ENCODE data around the gene NOL9. TPM values are rescaled to one million over a fixed set of nuclear protein-coding genes. Genes with fewer than 3 reads are reported as not detected.
A peak's percentile ranks its signal among the peaks of the same experiment; 100 is the strongest.

The NOL9 gene
- total RNA-seq, 2 donors from 2014 or later, result 15.3 to 38.9 TPM

DNA sequence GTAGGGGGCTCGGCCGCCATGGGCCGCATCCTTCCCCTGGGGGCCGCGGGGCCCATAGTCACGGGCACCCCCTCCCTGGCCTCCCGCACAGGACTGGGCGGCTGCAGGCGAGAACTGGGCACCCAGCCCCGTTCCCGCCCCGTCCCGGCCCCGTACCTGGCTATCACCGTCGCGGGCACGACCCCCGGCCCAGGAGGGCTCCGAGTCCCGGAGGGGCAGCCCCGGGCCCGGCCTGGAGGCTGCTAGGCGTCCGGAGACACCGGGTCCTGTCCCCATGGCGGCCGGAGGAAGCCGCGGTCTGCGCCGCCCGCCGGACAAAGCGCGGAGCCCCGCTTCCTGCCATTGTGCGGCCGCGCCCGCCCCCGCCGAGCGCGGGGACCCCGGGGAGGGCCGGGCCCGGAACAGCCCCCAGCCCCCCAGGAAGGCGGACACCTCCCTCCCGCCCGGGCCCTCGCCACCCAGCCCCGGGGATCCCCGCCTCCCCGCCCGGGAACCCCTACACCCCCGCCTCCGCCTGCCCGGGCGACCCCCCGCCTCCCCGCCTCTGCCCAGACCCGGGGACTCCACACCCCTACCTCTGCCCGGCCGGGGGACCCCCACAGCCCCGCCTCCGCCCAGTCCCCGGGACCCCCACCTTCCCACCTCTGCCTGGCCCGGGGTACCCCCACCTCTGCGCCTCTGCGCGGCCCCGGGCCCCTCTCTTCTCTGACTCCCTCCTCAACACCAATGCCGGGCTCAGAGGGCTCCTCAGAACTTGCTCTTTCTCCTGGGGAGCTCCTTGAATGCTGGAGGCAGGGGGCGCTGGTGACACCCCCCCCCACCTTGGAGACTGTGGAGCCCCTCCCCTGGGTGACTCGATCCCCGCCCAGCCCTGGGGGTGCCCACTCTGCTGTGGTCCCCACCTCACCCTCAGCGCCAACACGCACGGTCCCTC is 68.9 kb downstream of the NOL9 start:
- Histone ChIP-seq H3K27ac (no peak overlapping the region), H3K36me3 (no peaks in the 10 kb centered on the region), H3K27me3 (replicated peaks; ENCODE audit: insufficient read depth) (no peaks in the 10 kb centered on the region), H3K4me1 (ENCODE audit: control insufficient read depth in 1 of 2, low read depth in 2 of 2) (peaks cover 12 to 23% of the 10 kb centered on the region in 2 donors), H3K9me3 (no peaks in the 10 kb centered on the region), H3K4me3 (peak overlapping the region; percentile 53)
- no peak for TF ChIP-seq CTCF (IDR thresholded peaks at IDR 0.05)
- DNase-seq (ENCODE audit: low spot score) (no peak), ATAC-seq (ENCODE audit: insufficient number of reproducible peaks, low FRiP score, low read depth) (no peak)

DNA sequence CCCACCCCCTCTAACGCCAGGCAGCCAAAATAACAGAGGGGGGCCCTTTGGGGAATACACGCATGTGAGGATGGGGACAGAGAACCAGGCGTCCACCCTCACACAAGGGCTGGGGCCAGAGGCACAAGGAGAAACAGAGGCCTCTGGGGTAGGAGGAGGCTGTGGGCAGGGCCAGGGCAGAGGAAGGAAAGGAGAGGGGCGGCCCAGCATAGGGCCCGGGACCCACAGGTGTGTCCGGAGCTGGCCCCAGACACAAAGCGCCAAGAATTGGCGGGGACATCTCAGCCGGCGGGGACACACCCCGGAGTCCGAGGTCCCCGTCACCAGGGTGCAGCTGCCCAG is 69.5 kb downstream of the NOL9 start:
- no peaks in the 10 kb centered on the region for H3K9me3 ChIP-seq
- ATAC-seq (ENCODE audit: insufficient number of reproducible peaks, low FRiP score, low read depth) (no peak), DNase-seq (ENCODE audit: low spot score) (no peak)
- peaks cover 9 to 17% of the 10 kb centered on the region in 2 donors for H3K4me1 ChIP-seq (ENCODE audit: control insufficient read depth in 1 of 2, low read depth in 2 of 2)
- peak overlapping the region; percentile 53 for H3K4me3 ChIP-seq
- H3K27ac ChIP-seq, result no peak overlapping the region
- no peaks in the 10 kb centered on the region for H3K27me3 ChIP-seq (replicated peaks; ENCODE audit: insufficient read depth)
- H3K36me3 ChIP-seq, result no peaks in the 10 kb centered on the region
- no peak for TF ChIP-seq CTCF (IDR thresholded peaks at IDR 0.05)

DNA sequence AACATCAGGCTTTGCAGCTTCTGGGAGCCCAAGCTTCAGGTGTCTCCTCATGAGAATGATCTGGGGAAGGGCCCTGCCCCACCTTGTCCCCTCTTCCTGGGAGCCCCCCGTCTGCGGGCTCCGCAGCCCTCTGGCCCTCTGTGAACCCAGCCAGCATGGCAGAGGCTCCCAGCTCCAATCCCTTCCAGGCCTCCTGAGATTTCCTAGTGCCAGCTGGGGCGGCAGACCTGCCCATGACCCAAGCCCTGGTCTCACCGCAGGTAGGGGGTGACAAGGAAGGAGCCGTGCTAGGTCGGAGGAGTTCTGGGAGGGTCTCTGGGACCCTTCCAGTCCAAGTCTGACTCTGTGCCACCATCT is 70.6 kb downstream of the NOL9 start:
- no peak for TF ChIP-seq CTCF (IDR thresholded peaks at IDR 0.05)
- no peak for DNase-seq (ENCODE audit: low spot score)

DNA sequence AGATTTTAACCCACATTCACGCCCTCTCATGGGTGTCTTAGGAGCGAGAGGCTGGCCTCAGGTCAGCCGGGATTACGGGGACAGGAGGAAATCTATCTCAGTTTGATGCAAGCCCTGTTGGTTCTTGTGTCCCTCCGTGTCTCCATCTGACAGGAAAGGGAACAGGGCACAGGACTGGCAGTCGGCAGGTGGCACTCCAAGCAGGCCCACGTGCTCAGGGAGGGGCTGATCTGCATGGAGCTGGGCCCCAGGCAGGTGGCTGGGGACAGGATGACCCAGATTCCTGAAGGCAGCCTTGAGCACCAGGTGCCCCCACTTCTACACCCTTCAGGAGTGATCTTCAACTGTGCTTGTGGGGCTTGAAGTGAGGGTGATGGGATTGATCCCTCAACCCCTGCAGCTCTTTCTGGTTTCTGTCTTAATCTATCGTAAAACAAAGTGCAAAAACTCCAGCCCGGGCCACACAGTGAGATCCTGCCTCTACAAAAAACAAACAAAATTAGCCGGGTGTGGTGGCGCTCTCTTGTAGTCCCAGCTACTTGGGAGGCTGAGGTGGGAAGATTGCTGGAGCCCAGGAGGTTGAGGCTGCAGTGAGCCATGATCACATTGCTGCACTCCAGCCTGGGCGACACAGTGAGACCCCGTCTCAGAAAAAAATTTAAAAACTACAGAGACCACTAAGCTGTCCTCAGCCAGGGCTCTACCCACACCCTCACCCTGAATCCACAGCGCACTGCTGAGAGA is 71.1 kb downstream of the NOL9 start:
- TF ChIP-seq CTCF (IDR thresholded peaks at IDR 0.05), result no peak
- ATAC-seq (ENCODE audit: insufficient number of reproducible peaks, low FRiP score, low read depth), result no peak
- H3K27me3 ChIP-seq (replicated peaks; ENCODE audit: insufficient read depth), result no peaks in the 10 kb centered on the region

More for the DNA sequence above, 70.6 kb downstream of the NOL9 start:
- Histone ChIP-seq H3K9me3 (no peaks in the 10 kb centered on the region), H3K4me3 (no peak overlapping the region), H3K36me3 (no peaks in the 10 kb centered on the region), H3K27ac (no peak overlapping the region), H3K4me1 (ENCODE audit: control insufficient read depth in 1 of 2, low read depth in 2 of 2) (peaks cover 9 to 13% of the 10 kb centered on the region in 2 donors), H3K27me3 (replicated peaks; ENCODE audit: insufficient read depth) (no peaks in the 10 kb centered on the region)
- no peak for ATAC-seq (ENCODE audit: insufficient number of reproducible peaks, low FRiP score, low read depth)

GRCh38 chr1:6481820-6482219 is 72.5 kb downstream of the NOL9 start:
- Histone ChIP-seq H3K4me3 (no peak overlapping the region), H3K9me3 (no peaks in the 10 kb centered on the region), H3K4me1 (ENCODE audit: control insufficient read depth in 1 of 2, low read depth in 2 of 2) (peaks cover 9 to 12% of the 10 kb centered on the region in 2 donors), H3K36me3 (no peaks in the 10 kb centered on the region), H3K27ac (no peak overlapping the region), H3K27me3 (replicated peaks; ENCODE audit: insufficient read depth) (no peaks in the 10 kb centered on the region)
- no peak for DNase-seq (ENCODE audit: low spot score)
- no peak for ATAC-seq (ENCODE audit: insufficient number of reproducible peaks, low FRiP score, low read depth)
- no peak for TF ChIP-seq CTCF (IDR thresholded peaks at IDR 0.05)

More for the DNA sequence above, 71.1 kb downstream of the NOL9 start:
- Histone ChIP-seq H3K27ac (no peak overlapping the region), H3K4me1 (ENCODE audit: control insufficient read depth in 1 of 2, low read depth in 2 of 2) (peaks cover 9 to 13% of the 10 kb centered on the region in 2 donors), H3K4me3 (no peak overlapping the region), H3K9me3 (no peaks in the 10 kb centered on the region), H3K36me3 (no peaks in the 10 kb centered on the region)
- DNase-seq (ENCODE audit: low spot score), result no peak

All from thoracic aorta (tissue), 2 donors.